Measurements from ENCODE around the gene PPP1R3F.

The PPP1R3F gene

GRCh38 chrX:49269767-49270248, at the start of gene PPP1R3F:
Gene PPP1R3F (plus strand): TSS chrX:49269793. CDS start chrX:49269870, 77 bp downstream.
- DNase-seq: no peak

GRCh38 chrX:49220100-49220499, 49.5 kb upstream of the PPP1R3F start:
- no peak for DNase-seq

GRCh38 chrX:49221868-49222267, 47.7 kb upstream of the PPP1R3F start:
- DNase-seq: no peak

GRCh38 chrX:49225858-49226257, 43.7 kb upstream of the PPP1R3F start:
- DNase-seq: no peak

GRCh38 chrX:49226946-49227345, 42.6 kb upstream of the PPP1R3F start:
- no peak for DNase-seq

- DNase-seq: no peak
Observed at GRCh38 chrX:49227726-49228125, 41.9 kb upstream of the PPP1R3F start.

- no peak for DNase-seq
Observed at GRCh38 chrX:49228185-49228584, 41.4 kb upstream of the PPP1R3F start.

GRCh38 chrX:49230500-49231232, 38.9 kb upstream of the PPP1R3F start:
- DNase-seq: peak; percentile 64

- DNase-seq: no peak
Observed at GRCh38 chrX:49231333-49232000, 38.1 kb upstream of the PPP1R3F start.

- DNase-seq: no peak
Observed at GRCh38 chrX:49232525-49232924, 37.1 kb upstream of the PPP1R3F start.

- DNase-seq: no peak
Observed at GRCh38 chrX:49233176-49233575, 36.4 kb upstream of the PPP1R3F start, which contains the start of gene CACNA1F. Gene CACNA1F (minus strand): TSS chrX:49233340. CDS start chrX:49233309, 31 bp downstream.

GRCh38 chrX:49233887-49234555, 35.6 kb upstream of the PPP1R3F start:
- no peak for DNase-seq

- no peak for DNase-seq
Observed at GRCh38 chrX:49237060-49237459, 32.5 kb upstream of the PPP1R3F start.

- DNase-seq: no peak
Observed at GRCh38 chrX:49238735-49239134, 30.9 kb upstream of the PPP1R3F start.

- DNase-seq: no peak
Observed at GRCh38 chrX:49242545-49243066, 27.0 kb upstream of the PPP1R3F start.

- no peak for DNase-seq
Observed at GRCh38 chrX:49243166-49243565, 26.4 kb upstream of the PPP1R3F start.

GRCh38 chrX:49244207-49244606, 25.4 kb upstream of the PPP1R3F start:
- no peak for DNase-seq

GRCh38 chrX:49246541-49246940, 23.1 kb upstream of the PPP1R3F start:
- no peak for DNase-seq

- DNase-seq: no peak
Observed at GRCh38 chrX:49247346-49247745, 22.2 kb upstream of the PPP1R3F start.

GRCh38 chrX:49247916-49248811, 21.4 kb upstream of the PPP1R3F start:
- DNase-seq: no peak

GRCh38 chrX:49249071-49249470, 20.5 kb upstream of the PPP1R3F start:
- no peak for DNase-seq

- no peak for DNase-seq
Observed at GRCh38 chrX:49249616-49250015, 20.0 kb upstream of the PPP1R3F start.

Data from activated CD4-positive, alpha-beta T cell treated with anti-CD3 and anti-CD28 coated beads, Interleukin-2, Interleukin-6, amounts not matched to agents 100 ng/mL and 50 ng/mL, durations not matched to agents 16 hours and 8 hours (primary cell).